ENCODE results near the gene ACTR1A. TPM values are rescaled to one million over a fixed set of nuclear protein-coding genes. Genes with fewer than 3 reads are reported as not detected.
A peak's percentile ranks its signal among the peaks of the same experiment; 100 is the strongest.

Gene ACTR1A
- total and polyA plus RNA-seq, 9 of the 15 experiments (the other 6 are each of a cell fraction or from before 2014, with no cell fraction given) = 36.3 to 77.2 (median 49.6) TPM

DNA sequence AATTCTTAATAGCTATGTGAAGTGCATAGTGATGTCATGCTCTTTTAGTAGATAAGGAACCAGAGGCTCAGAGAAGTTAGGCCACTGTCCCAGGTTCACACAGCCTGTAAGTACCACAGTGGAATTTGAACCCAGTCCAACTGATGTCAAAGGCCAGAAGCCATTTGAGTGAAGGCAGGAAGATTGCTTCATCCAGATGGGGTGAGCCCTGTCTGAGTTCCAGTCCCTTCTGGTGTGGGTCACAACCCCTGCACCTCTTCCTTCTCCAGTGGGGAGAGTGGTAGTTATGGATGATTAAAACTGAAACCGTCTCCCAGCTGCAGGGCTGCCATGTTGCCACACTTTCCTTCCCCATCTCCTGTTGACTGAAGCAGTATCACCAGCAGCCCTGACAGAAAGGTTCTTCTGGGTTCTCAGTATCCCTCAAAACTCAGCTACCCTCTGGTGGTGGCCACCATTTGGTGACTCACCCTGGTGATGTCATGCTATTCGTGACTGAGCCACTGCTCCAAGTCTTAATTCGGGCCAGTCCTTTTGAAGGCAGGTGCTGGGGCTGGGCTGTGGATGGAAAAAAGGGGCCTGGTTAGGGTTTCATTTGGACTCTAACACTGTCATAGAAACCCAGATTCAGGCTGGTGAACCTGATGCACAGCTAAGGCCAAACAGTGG lies 49.7 kb downstream of the ACTR1A start (continued):
- TF ChIP-seq, protein P1, sequence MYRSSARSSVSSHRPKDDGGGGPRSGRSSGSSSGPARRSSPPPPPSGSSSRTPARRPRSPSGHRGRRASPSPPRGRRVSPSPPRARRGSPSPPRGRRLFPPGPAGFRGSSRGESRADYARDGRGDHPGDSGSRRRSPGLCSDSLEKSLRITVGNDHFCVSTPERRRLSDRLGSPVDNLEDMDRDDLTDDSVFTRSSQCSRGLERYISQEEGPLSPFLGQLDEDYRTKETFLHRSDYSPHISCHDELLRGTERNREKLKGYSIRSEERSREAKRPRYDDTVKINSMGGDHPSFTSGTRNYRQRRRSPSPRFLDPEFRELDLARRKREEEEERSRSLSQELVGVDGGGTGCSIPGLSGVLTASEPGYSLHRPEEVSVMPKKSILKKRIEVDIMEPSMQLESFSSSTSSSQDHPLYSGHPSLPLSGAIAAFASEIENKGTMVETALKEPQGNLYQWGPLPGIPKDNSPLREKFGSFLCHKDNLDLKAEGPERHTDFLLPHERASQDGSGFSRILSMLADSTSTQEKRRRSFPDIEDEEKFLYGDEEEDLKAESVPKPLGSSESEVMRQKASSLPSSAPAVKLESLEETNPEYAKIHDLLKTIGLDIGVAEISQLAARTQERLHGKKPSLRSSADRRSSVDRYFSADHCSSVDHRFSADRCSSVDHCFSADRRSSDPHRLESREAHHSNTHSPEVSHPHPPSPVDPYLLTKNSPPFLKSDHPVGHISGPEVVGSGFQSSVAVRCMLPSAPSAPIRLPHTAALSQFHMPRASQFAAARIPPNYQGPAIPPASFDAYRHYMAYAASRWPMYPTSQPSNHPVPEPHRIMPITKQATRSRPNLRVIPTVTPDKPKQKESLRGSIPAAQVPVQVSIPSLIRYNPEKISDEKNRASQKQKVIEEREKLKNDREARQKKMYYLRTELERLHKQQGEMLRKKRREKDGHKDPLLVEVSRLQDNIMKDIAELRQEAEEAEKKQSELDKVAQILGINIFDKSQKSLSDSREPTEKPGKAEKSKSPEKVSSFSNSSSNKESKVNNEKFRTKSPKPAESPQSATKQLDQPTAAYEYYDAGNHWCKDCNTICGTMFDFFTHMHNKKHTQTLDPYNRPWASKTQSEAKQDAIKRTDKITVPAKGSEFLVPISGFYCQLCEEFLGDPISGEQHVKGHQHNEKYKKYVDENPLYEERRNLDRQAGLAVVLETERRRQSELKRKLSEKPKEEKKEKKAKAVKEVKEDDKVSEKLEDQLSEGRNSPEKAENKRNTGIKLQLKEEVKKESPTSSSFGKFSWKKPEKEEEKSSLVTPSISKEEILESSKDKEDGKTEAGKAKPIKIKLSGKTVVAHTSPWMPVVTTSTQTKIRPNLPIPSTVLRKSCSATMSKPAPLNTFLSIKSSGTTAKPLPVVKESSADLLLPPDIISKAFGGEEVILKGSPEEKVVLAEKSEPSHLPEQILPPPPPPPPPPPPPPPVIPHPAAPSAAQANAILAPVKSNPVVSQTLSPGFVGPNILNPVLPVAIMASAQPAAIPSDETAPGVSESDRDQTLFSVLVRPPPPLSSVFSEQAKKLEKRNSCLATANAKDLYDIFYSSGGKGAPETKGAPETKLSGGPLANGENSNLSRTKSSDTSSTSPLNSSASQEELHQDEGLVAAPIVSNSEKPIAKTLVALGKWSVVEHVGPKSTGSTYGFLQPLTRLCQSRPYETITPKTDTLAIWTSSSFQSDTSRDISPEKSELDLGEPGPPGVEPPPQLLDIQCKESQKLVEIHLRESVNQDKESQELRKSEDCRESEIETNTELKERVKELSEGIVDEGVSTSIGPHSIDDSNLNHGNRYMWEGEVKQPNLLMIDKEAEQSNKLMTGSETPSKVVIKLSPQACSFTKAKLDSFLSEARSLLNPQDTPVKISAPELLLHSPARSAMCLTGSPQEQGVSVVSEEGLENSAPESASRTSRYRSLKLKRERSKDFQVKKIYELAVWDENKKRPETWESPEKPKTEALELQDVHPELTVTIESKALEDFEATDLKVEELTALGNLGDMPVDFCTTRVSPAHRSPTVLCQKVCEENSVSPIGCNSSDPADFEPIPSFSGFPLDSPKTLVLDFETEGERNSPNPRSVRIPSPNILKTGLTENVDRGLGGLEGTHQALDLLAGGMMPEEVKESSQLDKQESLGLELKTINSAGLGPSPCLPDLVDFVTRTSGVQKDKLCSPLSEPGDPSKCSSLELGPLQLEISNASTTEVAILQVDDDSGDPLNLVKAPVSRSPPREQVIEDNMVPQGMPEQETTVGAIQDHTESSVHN (IDR thresholded peaks at IDR 0.05; ENCODE audit: borderline replicate concordance in 1 of 2, low read depth in 1 of 2) = no peak
- TF ChIP-seq ZBTB33 (CRISPR knock-in tag; IDR thresholded peaks at IDR 0.05) = no peak
- TF ChIP-seq, protein P2, sequence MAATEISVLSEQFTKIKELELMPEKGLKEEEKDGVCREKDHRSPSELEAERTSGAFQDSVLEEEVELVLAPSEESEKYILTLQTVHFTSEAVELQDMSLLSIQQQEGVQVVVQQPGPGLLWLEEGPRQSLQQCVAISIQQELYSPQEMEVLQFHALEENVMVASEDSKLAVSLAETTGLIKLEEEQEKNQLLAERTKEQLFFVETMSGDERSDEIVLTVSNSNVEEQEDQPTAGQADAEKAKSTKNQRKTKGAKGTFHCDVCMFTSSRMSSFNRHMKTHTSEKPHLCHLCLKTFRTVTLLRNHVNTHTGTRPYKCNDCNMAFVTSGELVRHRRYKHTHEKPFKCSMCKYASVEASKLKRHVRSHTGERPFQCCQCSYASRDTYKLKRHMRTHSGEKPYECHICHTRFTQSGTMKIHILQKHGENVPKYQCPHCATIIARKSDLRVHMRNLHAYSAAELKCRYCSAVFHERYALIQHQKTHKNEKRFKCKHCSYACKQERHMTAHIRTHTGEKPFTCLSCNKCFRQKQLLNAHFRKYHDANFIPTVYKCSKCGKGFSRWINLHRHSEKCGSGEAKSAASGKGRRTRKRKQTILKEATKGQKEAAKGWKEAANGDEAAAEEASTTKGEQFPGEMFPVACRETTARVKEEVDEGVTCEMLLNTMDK (IDR thresholded peaks at IDR 0.05; ENCODE audit: borderline replicate concordance, insufficient read depth, low read depth, low read length, poor library complexity, severe bottlenecking) = no peak
- TF ChIP-seq, protein P3, sequence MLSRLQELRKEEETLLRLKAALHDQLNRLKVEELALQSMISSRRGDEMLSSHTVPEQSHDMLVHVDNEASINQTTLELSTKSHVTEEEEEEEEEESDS (CRISPR knock-in tag; IDR thresholded peaks at IDR 0.05) = no peak
- no peak for TF ChIP-seq TCFL5 (CRISPR knock-in tag; conservative IDR thresholded peaks at IDR 0.05)
- TF ChIP-seq ZNF124 (CRISPR knock-in tag; IDR thresholded peaks at IDR 0.05) = no peak
- TF ChIP-seq CHCHD3 (CRISPR knock-in tag; IDR thresholded peaks at IDR 0.05) = no peak
- no peak for TF ChIP-seq ZNF143 (CRISPR knock-in tag; IDR thresholded peaks at IDR 0.05)
- peak; percentile 41; the same call in 1 of the 2 replicates for TF ChIP-seq NFIC (IDR thresholded peaks at IDR 0.05)
- TF ChIP-seq ATF7 (IDR thresholded peaks at IDR 0.05) = peak; percentile 94; the same call in 1 of the 2 replicates
- no peak for TF ChIP-seq CBX8 (IDR thresholded peaks at IDR 0.05; ENCODE audit: borderline replicate concordance, extremely low read depth, low read depth, low read length, poor library complexity, severe bottlenecking)
- TF ChIP-seq, protein P4, sequence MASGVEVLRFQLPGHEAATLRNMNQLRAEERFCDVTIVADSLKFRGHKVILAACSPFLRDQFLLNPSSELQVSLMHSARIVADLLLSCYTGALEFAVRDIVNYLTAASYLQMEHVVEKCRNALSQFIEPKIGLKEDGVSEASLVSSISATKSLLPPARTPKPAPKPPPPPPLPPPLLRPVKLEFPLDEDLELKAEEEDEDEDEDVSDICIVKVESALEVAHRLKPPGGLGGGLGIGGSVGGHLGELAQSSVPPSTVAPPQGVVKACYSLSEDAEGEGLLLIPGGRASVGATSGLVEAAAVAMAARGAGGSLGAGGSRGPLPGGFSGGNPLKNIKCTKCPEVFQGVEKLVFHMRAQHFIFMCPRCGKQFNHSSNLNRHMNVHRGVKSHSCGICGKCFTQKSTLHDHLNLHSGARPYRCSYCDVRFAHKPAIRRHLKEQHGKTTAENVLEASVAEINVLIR (CRISPR knock-in tag; IDR thresholded peaks at IDR 0.05) = peak; percentile 30; the same call in 1 of the 2 replicates
